Fibroblast of lung (primary cell): ENCODE measurements around the gene LYSMD3.

ENCODE experiments used
- CTCF ChIP-seq, 2 donors: IDR thresholded peaks in 1 of 2; conservative IDR thresholded peaks in 1 of 2; 1 replicate in 1 of 2; 2 replicates in 1 of 2; pipeline ENCODE4 v1.5.1; 2011 to 2012; ENCODE audit warnings: low read length in 2 of 2, control low read depth in 1 of 2, inconsistent platforms in 1 of 2, low read depth in 1 of 2, mild to moderate bottlenecking in 1 of 2
- EZH2 ChIP-seq: IDR thresholded peaks from 2 replicates; pipeline ENCODE4 v1.5.1; 2012; ENCODE audit warnings: low read length, control low read depth, mild to moderate bottlenecking; ENCODE audit errors: missing control alignments

GRCh38 chr5:90477073-90477472, 52.3 kb downstream of the LYSMD3 start:
- TF ChIP-seq EZH2 = no peak
- TF ChIP-seq CTCF (conservative IDR thresholded peaks at IDR 0.05 in 1 of 2, IDR thresholded peaks at IDR 0.05 in 1 of 2; ENCODE audit: low read depth in 1 of 2, low read length in 2 of 2) = no peak
